Duodenal mucosa (tissue), 2 donors: ENCODE results near the gene F2RL3.
"Not testable (repeated sequence)": the region's sequence is repeated elsewhere in the genome, so short reads cannot be mapped to it uniquely, and the experiment has no call there.

Experiments
- H3K27ac ChIP-seq: one replicate; pipeline ENCODE4 v1.7.0; 2013; ENCODE audit warnings: low read depth, low read length
- H3K27me3 ChIP-seq, 2 donors: one replicate each; pipeline ENCODE4 v1.7.0; 2013; ENCODE audit warnings: low read length in 2 of 2, control low read depth in 1 of 2; ENCODE audit not compliant: insufficient read depth in 2 of 2, control insufficient read depth in 1 of 2
- H3K36me3 ChIP-seq, 2 donors: one replicate each; pipeline ENCODE4 v1.7.0; 2013; ENCODE audit warnings: low read length in 2 of 2, control low read depth in 1 of 2; ENCODE audit not compliant: insufficient read depth in 2 of 2, control insufficient read depth in 1 of 2
- H3K4me1 ChIP-seq, 2 donors: one replicate each; pipeline ENCODE4 v1.7.0; 2013; ENCODE audit warnings: low read length in 2 of 2, control low read depth in 1 of 2; ENCODE audit not compliant: insufficient read depth in 2 of 2, control insufficient read depth in 1 of 2
- H3K4me3 ChIP-seq, 2 donors: one replicate each; pipeline ENCODE4 v1.7.0; 2013; ENCODE audit warnings: low read length in 2 of 2, low read depth in 1 of 2
- H3K9ac ChIP-seq, 2 donors: one replicate each; pipeline ENCODE4 v1.7.0; 2013; ENCODE audit warnings: low read length in 2 of 2, low read depth in 1 of 2
- H3K9me3 ChIP-seq, 2 donors: one replicate each; pipeline ENCODE4 v1.7.0; 2013; ENCODE audit warnings: low read length in 2 of 2, control low read depth in 1 of 2; ENCODE audit not compliant: control insufficient read depth in 1 of 2

The F2RL3 gene

GRCh38 chr19:16874250-16874977, 14.4 kb upstream of the F2RL3 start:
- no peak overlapping the region for H3K9ac ChIP-seq
- no peaks in the 10 kb centered on the region for H3K27me3 ChIP-seq
- no peaks in the 10 kb centered on the region for H3K9me3 ChIP-seq
- no peak overlapping the region for H3K27ac ChIP-seq
- H3K4me1 ChIP-seq = peaks cover 0 to 6% of the 10 kb centered on the region in 2 donors
- H3K36me3 ChIP-seq = peaks cover 12 to 66% of the 10 kb centered on the region in 2 donors
- no peak overlapping the region for H3K4me3 ChIP-seq

DNA sequence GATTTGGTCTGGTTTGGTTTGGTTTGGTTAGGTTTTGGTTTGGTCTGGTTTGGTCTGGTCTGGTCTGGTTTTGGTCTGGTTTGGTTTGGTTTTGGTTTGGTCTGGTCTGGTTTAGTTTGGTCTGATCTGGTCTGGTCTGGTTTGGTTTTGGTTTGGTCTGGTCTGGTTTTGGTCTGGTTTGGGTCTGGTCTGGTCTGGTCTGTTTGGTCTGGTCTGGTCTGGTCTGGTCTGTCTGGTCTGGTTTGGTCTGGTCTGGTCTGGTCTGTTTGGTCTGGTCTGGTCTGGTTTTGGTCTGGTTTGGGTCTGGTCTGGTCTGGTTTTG, 13.9 kb upstream of the F2RL3 start:
- H3K36me3 ChIP-seq = peaks cover 12 to 62% of the 10 kb centered on the region in 2 donors
- H3K27me3 ChIP-seq, H3K27ac ChIP-seq, H3K4me1 ChIP-seq, H3K9me3 ChIP-seq, H3K4me3 ChIP-seq, H3K9ac ChIP-seq: not testable (repeated sequence)

DNA sequence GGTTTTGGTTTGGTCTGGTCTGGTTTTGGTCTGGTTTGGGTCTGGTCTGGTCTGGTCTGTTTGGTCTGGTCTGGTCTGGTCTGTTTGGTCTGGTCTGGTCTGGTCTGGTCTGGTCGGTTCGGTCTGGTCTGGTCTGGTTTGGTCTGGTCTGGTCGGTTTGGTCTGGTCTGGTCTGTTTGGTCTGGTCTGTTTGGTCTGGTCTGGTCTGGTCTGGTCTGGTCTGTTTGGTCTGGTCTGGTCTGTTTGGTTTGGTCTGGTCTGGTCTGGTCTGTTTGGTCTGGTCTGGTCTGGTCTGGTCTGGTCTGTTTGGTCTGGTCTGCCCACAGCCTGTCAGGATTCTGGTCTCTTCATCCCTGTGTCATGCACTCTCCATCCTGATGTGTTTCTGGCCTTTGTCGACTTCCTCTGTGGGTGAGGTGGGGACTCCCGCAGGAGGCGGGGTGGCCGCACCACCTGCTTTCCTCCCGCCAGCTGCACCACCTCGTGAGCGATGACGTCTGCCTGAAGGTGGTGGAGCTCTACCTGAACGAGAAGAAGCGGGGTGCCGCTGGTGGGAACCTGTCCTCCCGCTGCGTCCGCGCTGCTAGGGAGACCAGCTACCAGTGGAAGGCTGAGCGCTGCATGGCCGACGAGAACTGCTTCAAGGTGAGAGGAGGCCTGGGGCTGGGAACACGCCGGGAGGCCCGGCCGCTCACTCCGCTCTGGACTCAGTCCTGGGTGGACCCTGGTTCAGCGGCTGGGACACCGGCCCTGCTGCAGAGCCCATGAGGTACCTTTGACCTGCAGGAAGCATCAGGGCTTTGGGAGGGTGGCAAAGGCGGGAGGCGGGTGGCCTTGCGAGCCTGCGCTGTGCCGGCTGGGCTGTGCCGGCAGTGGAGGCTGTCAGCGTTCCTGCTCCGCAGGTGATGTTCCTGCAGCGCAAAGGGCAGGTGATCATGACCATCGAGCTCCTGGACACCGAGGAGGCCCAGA, 12.9 kb upstream of the F2RL3 start:
- Histone ChIP-seq H3K27ac (no peak overlapping the region), H3K4me3 (no peak overlapping the region), H3K27me3 (no peaks in the 10 kb centered on the region), H3K9ac (no peak overlapping the region), H3K9me3 (peaks cover 0 to 3% of the 10 kb centered on the region in 2 donors), H3K36me3 (peaks cover 12 to 58% of the 10 kb centered on the region in 2 donors), H3K4me1 (peaks cover 0 to 6% of the 10 kb centered on the region in 2 donors)

GRCh38 chr19:16876904-16877361, 11.9 kb upstream of the F2RL3 start:
- peaks cover 8 to 47% of the 10 kb centered on the region in 2 donors for H3K36me3 ChIP-seq

DNA sequence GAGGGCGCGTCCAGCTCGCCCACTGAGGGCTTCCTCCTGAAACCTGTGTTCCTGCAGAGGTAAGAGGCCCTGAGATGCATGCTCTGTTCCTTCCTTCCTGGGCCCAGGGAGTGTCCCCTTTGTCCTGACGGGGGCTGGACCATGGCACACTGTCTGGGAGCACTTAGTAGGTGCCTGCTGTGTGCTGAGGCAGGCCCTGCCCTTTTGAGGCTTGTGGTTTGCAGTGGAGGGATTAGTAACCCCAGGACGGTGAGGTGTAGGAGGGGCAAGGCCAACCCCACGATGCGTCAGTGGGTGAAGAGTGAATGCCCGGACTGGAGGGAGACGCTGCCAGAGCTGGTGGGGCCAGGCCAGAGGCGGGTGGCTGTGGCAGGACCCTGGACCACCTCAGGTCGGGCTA, 11.2 kb upstream of the F2RL3 start:
- H3K4me1 ChIP-seq = peaks cover 0 to 6% of the 10 kb centered on the region in 2 donors
- no peak overlapping the region for H3K27ac ChIP-seq
- no peak overlapping the region for H3K9ac ChIP-seq
- no peaks in the 10 kb centered on the region for H3K27me3 ChIP-seq
- H3K36me3 ChIP-seq = peaks cover 6 to 45% of the 10 kb centered on the region in 2 donors
- no peak overlapping the region for H3K4me3 ChIP-seq
- H3K9me3 ChIP-seq = peaks cover 16 to 20% of the 10 kb centered on the region in 2 donors

More at GRCh38 chr19:16876904-16877361, 11.9 kb upstream of the F2RL3 start:
- H3K27me3 ChIP-seq = no peaks in the 10 kb centered on the region
- H3K27ac ChIP-seq = no peak overlapping the region
- no peak overlapping the region for H3K9ac ChIP-seq
- H3K4me1 ChIP-seq = peaks cover 0 to 6% of the 10 kb centered on the region in 2 donors
- peaks cover 9 to 13% of the 10 kb centered on the region in 2 donors for H3K9me3 ChIP-seq
- no peak overlapping the region for H3K4me3 ChIP-seq

- H3K4me1 ChIP-seq = peaks cover 0 to 6% of the 10 kb centered on the region in 2 donors
- no peak overlapping the region for H3K4me3 ChIP-seq
- H3K36me3 ChIP-seq = peaks cover 6 to 39% of the 10 kb centered on the region in 2 donors
- peaks cover 17 to 21% of the 10 kb centered on the region in 2 donors for H3K9me3 ChIP-seq
- H3K27ac ChIP-seq = no peak overlapping the region
- no peak overlapping the region for H3K9ac ChIP-seq
- H3K27me3 ChIP-seq = no peaks in the 10 kb centered on the region
These were observed 10.4 kb upstream of the F2RL3 start for GRCh38 chr19:16878181-16878965.

GRCh38 chr19:16880884-16881554, 7.8 kb upstream of the F2RL3 start:
- peaks cover 6 to 32% of the 10 kb centered on the region in 2 donors for H3K36me3 ChIP-seq
- H3K27ac ChIP-seq = no peak overlapping the region
- H3K4me1 ChIP-seq = peaks cover 0 to 6% of the 10 kb centered on the region in 2 donors

GRCh38 chr19:16882146-16882545, 6.7 kb upstream of the F2RL3 start:
- no peaks in the 10 kb centered on the region for H3K4me1 ChIP-seq
- H3K9me3 ChIP-seq = peaks cover 17 to 21% of the 10 kb centered on the region in 2 donors
- H3K9ac ChIP-seq = no peak overlapping the region
- no peak overlapping the region for H3K27ac ChIP-seq
- H3K27me3 ChIP-seq = no peaks in the 10 kb centered on the region
- H3K36me3 ChIP-seq = peaks cover 6 to 22% of the 10 kb centered on the region in 2 donors
- H3K4me3 ChIP-seq = no peak overlapping the region

More at GRCh38 chr19:16880884-16881554, 7.8 kb upstream of the F2RL3 start:
- no peaks in the 10 kb centered on the region for H3K27me3 ChIP-seq
- peaks cover 17 to 21% of the 10 kb centered on the region in 2 donors for H3K9me3 ChIP-seq
- H3K9ac ChIP-seq = no peak overlapping the region
- no peak overlapping the region for H3K4me3 ChIP-seq

DNA sequence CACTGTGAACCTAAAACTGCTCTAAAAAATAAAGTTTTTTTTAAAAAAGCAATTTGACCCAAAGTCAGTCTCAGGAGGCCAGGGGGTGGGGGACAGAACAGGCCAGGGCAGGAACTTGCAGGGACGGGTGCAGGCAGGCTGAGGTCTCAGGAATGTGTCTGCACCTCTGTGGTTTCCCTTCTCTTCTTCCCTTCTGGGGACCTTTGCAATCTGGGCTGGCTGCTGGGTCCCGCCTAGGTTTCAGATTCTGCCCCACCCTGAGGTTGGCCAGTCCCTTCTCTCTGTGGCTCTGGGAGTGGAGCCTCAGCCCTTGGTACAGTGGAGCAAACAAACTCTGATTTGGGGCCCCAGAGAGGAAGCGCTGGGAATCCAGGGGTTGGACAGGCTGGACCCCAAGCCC, 5.3 kb upstream of the F2RL3 start:
- H3K27ac ChIP-seq = no peak overlapping the region
- peaks cover 17 to 21% of the 10 kb centered on the region in 2 donors for H3K9me3 ChIP-seq
- H3K36me3 ChIP-seq = peaks cover 6 to 9% of the 10 kb centered on the region in 2 donors
- no peaks in the 10 kb centered on the region for H3K27me3 ChIP-seq
- no peak overlapping the region for H3K4me3 ChIP-seq
- no peak overlapping the region for H3K9ac ChIP-seq
- peaks cover 0 to 5% of the 10 kb centered on the region in 2 donors for H3K4me1 ChIP-seq
